Body of pancreas (tissue), 4 donors: ENCODE measurements around the gene SERPINA5. TPM values are rescaled to one million over a fixed set of nuclear protein-coding genes. Genes with fewer than 3 reads are reported as not detected.
A peak's percentile ranks its signal among the peaks of the same experiment; 100 is the strongest.

Source experiments
- ATAC-seq: fragments of 150-250 bp; one replicate; pipeline ENCODE4 v1.9.1; 2016
- DNase-seq, 4 donors: peaks; one replicate each; pipeline ENCODE4 v3.0.0-alpha.2; 2019
- H3K27ac ChIP-seq, 4 donors: fragments of 200-600 bp; sonication (generic); 1 replicate in 3 of 4; 2 replicates in 1 of 4; pipeline versions ENCODE4 v1.5.1 to v1.6.1; 2016 to 2019; ENCODE audit warnings: mild to moderate bottlenecking in 1 of 4, mixed read lengths in 1 of 4, moderate library complexity in 1 of 4
- H3K27me3 ChIP-seq, 2 donors: fragments of 200-600 bp; sonication (generic); one replicate each; pipeline ENCODE4 v1.6.0; 2016; ENCODE audit warnings: mild to moderate bottlenecking in 1 of 2
- H3K36me3 ChIP-seq, 2 donors: fragments of 200-600 bp; sonication (generic); replicated peaks in 1 of 2; 2 replicates each; pipeline ENCODE4 v1.5.1; 2016; ENCODE audit warnings: low read depth in 2 of 2; ENCODE audit not compliant: insufficient read depth in 1 of 2
- H3K4me1 ChIP-seq: fragments of 200-600 bp; sonication (generic); one replicate; pipeline ENCODE4 v1.6.0; 2016
- H3K4me3 ChIP-seq, 2 donors: fragments of 200-600 bp; sonication (generic); 1 replicate in 1 of 2; 2 replicates in 1 of 2; pipeline ENCODE4 v1.5.1; 2016 to 2019
- H3K9me3 ChIP-seq, 3 donors: fragments of 200-600 bp; sonication (generic); 1 replicate in 2 of 3; 2 replicates in 1 of 3; pipeline ENCODE4 v1.5.1; 2016
- POLR2A ChIP-seq, 3 donors: fragments of 450-650 bp; IDR thresholded peaks; one replicate each; pipeline ENCODE4 v1.6.1; 2016; ENCODE audit warnings: antibody characterized with exemption in 3 of 3, mild to moderate bottlenecking in 2 of 3
- WGBS, 2 donors: methylation state at CpG; one replicate each; pipeline ENCODE4 v1.1.5; 2017; 5-methylcytosine and 5-hydroxymethylcytosine counted together
- intact Hi-C: fragments of 100-400 bp; cut with DNase I; formaldehyde crosslinking; loops from one replicate; pipeline ENCODE4 v1.15.1; 2023
- total RNA-seq, 2 donors: library from RNA; depleted of rRNA; stranded (reverse); fragments of >200 nt; gene quantifications; one replicate each; pipeline ENCODE4 v1.1.0, GENCODE V29; 2016
- TF ChIP-seq, protein P1 (sequence below), 7 experiments: fragments of 450-650 bp in 4 of 7; fragments of 200-600 bp in 3 of 7; sonication (generic) in 3 of 7; IDR thresholded peaks; one replicate each; pipeline ENCODE4 v1.5.1; 2016 to 2019; ENCODE audit warnings: antibody characterized with exemption in 7 of 7

The SERPINA5 gene
- total RNA-seq, 2 donors from 2014 or later, result 76.0 to 101 TPM

GRCh38 chr14:94640721-94641631, 59.8 kb downstream of the SERPINA5 start:
- ATAC-seq, result peak; percentile 45
- TF ChIP-seq POLR2A (IDR thresholded peaks at IDR 0.05), result no peak
- TF ChIP-seq, protein P1, sequence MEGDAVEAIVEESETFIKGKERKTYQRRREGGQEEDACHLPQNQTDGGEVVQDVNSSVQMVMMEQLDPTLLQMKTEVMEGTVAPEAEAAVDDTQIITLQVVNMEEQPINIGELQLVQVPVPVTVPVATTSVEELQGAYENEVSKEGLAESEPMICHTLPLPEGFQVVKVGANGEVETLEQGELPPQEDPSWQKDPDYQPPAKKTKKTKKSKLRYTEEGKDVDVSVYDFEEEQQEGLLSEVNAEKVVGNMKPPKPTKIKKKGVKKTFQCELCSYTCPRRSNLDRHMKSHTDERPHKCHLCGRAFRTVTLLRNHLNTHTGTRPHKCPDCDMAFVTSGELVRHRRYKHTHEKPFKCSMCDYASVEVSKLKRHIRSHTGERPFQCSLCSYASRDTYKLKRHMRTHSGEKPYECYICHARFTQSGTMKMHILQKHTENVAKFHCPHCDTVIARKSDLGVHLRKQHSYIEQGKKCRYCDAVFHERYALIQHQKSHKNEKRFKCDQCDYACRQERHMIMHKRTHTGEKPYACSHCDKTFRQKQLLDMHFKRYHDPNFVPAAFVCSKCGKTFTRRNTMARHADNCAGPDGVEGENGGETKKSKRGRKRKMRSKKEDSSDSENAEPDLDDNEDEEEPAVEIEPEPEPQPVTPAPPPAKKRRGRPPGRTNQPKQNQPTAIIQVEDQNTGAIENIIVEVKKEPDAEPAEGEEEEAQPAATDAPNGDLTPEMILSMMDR (IDR thresholded peaks at IDR 0.05), result no peak
- intact Hi-C loops, result no loop called here
- Histone ChIP-seq H3K4me1 (peaks cover 8% of the 10 kb centered on the region), H3K9me3 (no peaks in the 10 kb centered on the region), H3K27ac (no peak overlapping the region), H3K27me3 (no peaks in the 10 kb centered on the region), H3K4me3 (no peak overlapping the region), H3K36me3 (no peaks in the 10 kb centered on the region)
- DNase-seq, result peak in 1 of 4 donors; percentile 76
- 84 to 85% methylated on average over 8 to 10 of the region's 10 CpGs for WGBS, 2 donors

DNA sequence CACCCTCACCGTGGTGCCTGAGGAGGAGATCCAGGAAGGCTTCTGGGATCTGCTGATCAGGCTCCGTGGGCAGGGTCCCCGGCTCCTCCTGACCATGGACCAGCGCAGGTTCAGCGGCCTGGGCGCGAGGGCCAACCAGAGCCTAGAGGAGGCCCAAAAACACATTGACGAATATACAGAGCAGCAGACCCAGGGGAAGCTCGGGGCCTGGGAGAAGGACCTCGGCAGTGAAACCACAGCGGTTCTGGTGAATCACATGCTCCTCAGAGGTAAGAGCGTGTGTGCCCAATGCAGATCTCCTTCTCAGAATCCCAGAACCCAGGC, 60.4 kb downstream of the SERPINA5 start:
- ATAC-seq (no peak), DNase-seq (no peak)
- Histone ChIP-seq H3K9me3 (no peaks in the 10 kb centered on the region), H3K36me3 (no peaks in the 10 kb centered on the region), H3K27me3 (no peaks in the 10 kb centered on the region), H3K27ac (no peak overlapping the region), H3K4me3 (no peak overlapping the region), H3K4me1 (peaks cover 5% of the 10 kb centered on the region)
- TF ChIP-seq, protein P1 (IDR thresholded peaks at IDR 0.05), result no peak
- no peak for TF ChIP-seq POLR2A (IDR thresholded peaks at IDR 0.05)
- intact Hi-C loops, result no loop called here
- 93 to 96% methylated on average over 5 to 12 of the region's 12 CpGs for WGBS, 2 donors

Other genes with a start within 250 kb of the SERPINA5 start
- not detected for gene SERPINA2, start 214.7 kb upstream of the SERPINA5 start, total RNA-seq
- gene SERPINA1, start 192.8 kb upstream of the SERPINA5 start, total RNA-seq, result 10 to 100 TPM; 77.8 to 86.4 TPM
- not detected for gene SERPINA11, start 128.6 kb upstream of the SERPINA5 start, total RNA-seq
- not detected for gene SERPINA9, start 105.2 kb upstream of the SERPINA5 start, total RNA-seq
- not detected for gene SERPINA12, start 72.0 kb upstream of the SERPINA5 start, total RNA-seq
- 10 to 100 TPM; 42.8 to 57.6 TPM for gene SERPINA4, start 20.0 kb upstream of the SERPINA5 start, total RNA-seq
- 1,000 to 10,000 TPM in 1 of 2 donors, 100 to 1,000 TPM in 1; 396 to 1,783 TPM for gene SERPINA3, start 31.0 kb downstream of the SERPINA5 start, total RNA-seq
- gene GSC, start 188.7 kb downstream of the SERPINA5 start, total RNA-seq, result 1 to 10 TPM in 1 of 2 donors, under 1 TPM in 1; 0.33 to 1.0 TPM